Measurements from ENCODE around the gene PRDM16.

DNA sequence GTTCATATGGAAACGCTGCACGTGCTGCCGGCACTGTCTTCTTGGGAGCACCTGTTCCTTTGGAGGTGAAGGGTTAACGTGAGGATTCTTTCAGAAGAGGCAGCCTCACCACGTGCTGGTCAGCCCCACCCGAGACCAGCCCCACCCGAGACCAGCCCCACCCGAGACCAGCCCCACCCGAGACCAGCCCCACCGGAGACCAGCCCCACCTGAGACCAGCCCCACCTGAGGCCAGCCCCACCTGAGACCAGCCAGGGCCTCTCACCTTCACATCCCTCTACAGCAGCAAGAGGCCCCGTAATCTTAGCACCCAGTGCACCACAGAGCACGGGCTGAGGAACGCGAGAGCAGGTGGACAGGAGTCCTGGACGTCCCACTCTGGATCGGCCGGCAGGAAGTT, 18.0 kb downstream of the PRDM16 start:
- TF ChIP-seq YY1 (IDR thresholded peaks at IDR 0.05; ENCODE audit: insufficient read depth, insufficient read length) (no peak), ZNF274 (IDR thresholded peaks at IDR 0.05; ENCODE audit: low read depth, low read length) (no peak)
